Measurements from ENCODE around the gene SLC38A6.

The SLC38A6 gene

GRCh38 chr14:60984196-60984595 lies 3.2 kb downstream of the SLC38A6 start:
- no peak overlapping the region for H3K27ac ChIP-seq (ENCODE audit: low read length)
- no peak overlapping the region for H3K9ac ChIP-seq (ENCODE audit: low read depth, low read length)
- no peaks in the 10 kb centered on the region for H4K20me1 ChIP-seq (ENCODE audit: insufficient read depth, low read length)
- ATAC-seq (ENCODE audit: insufficient read depth, low read depth) (no peak), DNase-seq (no peak)
- H3K4me3 ChIP-seq (ENCODE audit: low read depth in 1 of 2, low read length in 2 of 2) = no peak overlapping the region
- peaks cover 32% of the 10 kb centered on the region for H3K4me1 ChIP-seq (ENCODE audit: insufficient read depth, low read length)
- peaks cover 28% of the 10 kb centered on the region for H3K79me2 ChIP-seq (ENCODE audit: insufficient read depth, low read length)
- no peak overlapping the region for H2AFZ ChIP-seq (ENCODE audit: low read depth, low read length)
- peaks cover 12% of the 10 kb centered on the region; the same call in 1 of the 2 replicates for H3K36me3 ChIP-seq (ENCODE audit: insufficient read depth, low read length)
- TF ChIP-seq EZH2 (IDR thresholded peaks at IDR 0.05; ENCODE audit: borderline replicate concordance, low read depth, low read length, severe bottlenecking) = no peak
- TF ChIP-seq, protein P1, sequence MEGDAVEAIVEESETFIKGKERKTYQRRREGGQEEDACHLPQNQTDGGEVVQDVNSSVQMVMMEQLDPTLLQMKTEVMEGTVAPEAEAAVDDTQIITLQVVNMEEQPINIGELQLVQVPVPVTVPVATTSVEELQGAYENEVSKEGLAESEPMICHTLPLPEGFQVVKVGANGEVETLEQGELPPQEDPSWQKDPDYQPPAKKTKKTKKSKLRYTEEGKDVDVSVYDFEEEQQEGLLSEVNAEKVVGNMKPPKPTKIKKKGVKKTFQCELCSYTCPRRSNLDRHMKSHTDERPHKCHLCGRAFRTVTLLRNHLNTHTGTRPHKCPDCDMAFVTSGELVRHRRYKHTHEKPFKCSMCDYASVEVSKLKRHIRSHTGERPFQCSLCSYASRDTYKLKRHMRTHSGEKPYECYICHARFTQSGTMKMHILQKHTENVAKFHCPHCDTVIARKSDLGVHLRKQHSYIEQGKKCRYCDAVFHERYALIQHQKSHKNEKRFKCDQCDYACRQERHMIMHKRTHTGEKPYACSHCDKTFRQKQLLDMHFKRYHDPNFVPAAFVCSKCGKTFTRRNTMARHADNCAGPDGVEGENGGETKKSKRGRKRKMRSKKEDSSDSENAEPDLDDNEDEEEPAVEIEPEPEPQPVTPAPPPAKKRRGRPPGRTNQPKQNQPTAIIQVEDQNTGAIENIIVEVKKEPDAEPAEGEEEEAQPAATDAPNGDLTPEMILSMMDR (IDR thresholded peaks at IDR 0.05; ENCODE audit: borderline replicate concordance, extremely low read depth, low read length, poor library complexity, severe bottlenecking) = no peak
- H3K27me3 ChIP-seq (ENCODE audit: insufficient read depth, low read length, poor library complexity) = no peaks in the 10 kb centered on the region
- no peak overlapping the region for H3K4me2 ChIP-seq (ENCODE audit: insufficient read depth, low read length)
- H3K9me3 ChIP-seq (ENCODE audit: insufficient read depth, low read length, severe bottlenecking) = no peaks in the 10 kb centered on the region

GRCh38 chr14:60986500-60986899 lies 5.5 kb downstream of the SLC38A6 start:
- Histone ChIP-seq H4K20me1 (ENCODE audit: insufficient read depth, low read length) (no peaks in the 10 kb centered on the region), H3K36me3 (ENCODE audit: insufficient read depth, low read length) (peaks cover 18% of the 10 kb centered on the region; the same call in 1 of the 2 replicates), H3K27ac (ENCODE audit: low read length) (no peak overlapping the region), H3K4me3 (ENCODE audit: low read depth in 1 of 2, low read length in 2 of 2) (no peak overlapping the region), H3K9me3 (ENCODE audit: insufficient read depth, low read length, severe bottlenecking) (no peaks in the 10 kb centered on the region), H2AFZ (ENCODE audit: low read depth, low read length) (no peak overlapping the region), H3K4me1 (ENCODE audit: insufficient read depth, low read length) (peaks cover 18% of the 10 kb centered on the region), H3K27me3 (ENCODE audit: insufficient read depth, low read length, poor library complexity) (no peaks in the 10 kb centered on the region), H3K79me2 (ENCODE audit: insufficient read depth, low read length) (peaks cover 16% of the 10 kb centered on the region), H3K9ac (ENCODE audit: low read depth, low read length) (no peak overlapping the region), H3K4me2 (ENCODE audit: insufficient read depth, low read length) (no peak overlapping the region)
- TF ChIP-seq EZH2 (IDR thresholded peaks at IDR 0.05; ENCODE audit: borderline replicate concordance, low read depth, low read length, severe bottlenecking) = no peak
- TF ChIP-seq, protein P1 (IDR thresholded peaks at IDR 0.05; ENCODE audit: borderline replicate concordance, extremely low read depth, low read length, poor library complexity, severe bottlenecking) = no peak
- DNase-seq (no peak), ATAC-seq (ENCODE audit: insufficient read depth, low read depth) (no peak)

- no peak for TF ChIP-seq EZH2 (IDR thresholded peaks at IDR 0.05; ENCODE audit: borderline replicate concordance, low read depth, low read length, severe bottlenecking)
- TF ChIP-seq, protein P1 (IDR thresholded peaks at IDR 0.05; ENCODE audit: borderline replicate concordance, extremely low read depth, low read length, poor library complexity, severe bottlenecking) = no peak
- DNase-seq = no peak
- H3K4me2 ChIP-seq (ENCODE audit: insufficient read depth, low read length) = no peak overlapping the region
Measured at GRCh38 chr14:60989599-60989998, 8.6 kb downstream of the SLC38A6 start.

GRCh38 chr14:60998617-60999016 lies 17.6 kb downstream of the SLC38A6 start:
- Histone ChIP-seq H3K27ac (ENCODE audit: low read length) (no peak overlapping the region), H3K79me2 (ENCODE audit: insufficient read depth, low read length) (no peaks in the 10 kb centered on the region), H3K4me3 (ENCODE audit: low read depth in 1 of 2, low read length in 2 of 2) (no peak overlapping the region), H3K4me2 (ENCODE audit: insufficient read depth, low read length) (no peak overlapping the region), H3K9me3 (ENCODE audit: insufficient read depth, low read length, severe bottlenecking) (no peaks in the 10 kb centered on the region), H3K4me1 (ENCODE audit: insufficient read depth, low read length) (no peaks in the 10 kb centered on the region), H3K36me3 (ENCODE audit: insufficient read depth, low read length) (no peaks in the 10 kb centered on the region), H4K20me1 (ENCODE audit: insufficient read depth, low read length) (no peaks in the 10 kb centered on the region), H3K27me3 (ENCODE audit: insufficient read depth, low read length, poor library complexity) (no peaks in the 10 kb centered on the region), H2AFZ (ENCODE audit: low read depth, low read length) (no peak overlapping the region), H3K9ac (ENCODE audit: low read depth, low read length) (no peak overlapping the region)
- no peak for TF ChIP-seq EZH2 (IDR thresholded peaks at IDR 0.05; ENCODE audit: borderline replicate concordance, low read depth, low read length, severe bottlenecking)
- TF ChIP-seq, protein P1 (IDR thresholded peaks at IDR 0.05; ENCODE audit: borderline replicate concordance, extremely low read depth, low read length, poor library complexity, severe bottlenecking) = no peak
- no peak for ATAC-seq (ENCODE audit: insufficient read depth, low read depth)
- no peak for DNase-seq

More at GRCh38 chr14:60989599-60989998, 8.6 kb downstream of the SLC38A6 start:
- Histone ChIP-seq H3K79me2 (ENCODE audit: insufficient read depth, low read length) (no peaks in the 10 kb centered on the region), H3K9me3 (ENCODE audit: insufficient read depth, low read length, severe bottlenecking) (no peaks in the 10 kb centered on the region), H4K20me1 (ENCODE audit: insufficient read depth, low read length) (no peaks in the 10 kb centered on the region), H3K9ac (ENCODE audit: low read depth, low read length) (no peak overlapping the region), H3K27ac (ENCODE audit: low read length) (no peak overlapping the region), H3K4me1 (ENCODE audit: insufficient read depth, low read length) (no peaks in the 10 kb centered on the region), H3K27me3 (ENCODE audit: insufficient read depth, low read length, poor library complexity) (no peaks in the 10 kb centered on the region), H3K4me3 (ENCODE audit: low read depth in 1 of 2, low read length in 2 of 2) (no peak overlapping the region), H3K36me3 (ENCODE audit: insufficient read depth, low read length) (peaks cover 22% of the 10 kb centered on the region; the same call in 1 of the 2 replicates), H2AFZ (ENCODE audit: low read depth, low read length) (no peak overlapping the region)
- ATAC-seq (ENCODE audit: insufficient read depth, low read depth) = no peak
